CD4-positive, alpha-beta T cell treated with Interleukin-17A for 4 hours (primary cell): ENCODE measurements around the gene ANKRD12.

ENCODE experiments used
- DNase-seq: peaks from one replicate; pipeline ENCODE4 v3.0.0-alpha.2; 2020; ENCODE audit warnings: mixed read lengths

The ANKRD12 gene

GRCh38 chr18:9106800-9107584 is 29.6 kb upstream of the ANKRD12 start:
- DNase-seq, result no peak

GRCh38 chr18:9108911-9109310 is 27.7 kb upstream of the ANKRD12 start:
- DNase-seq, result no peak

GRCh38 chr18:9109523-9109922 is 27.1 kb upstream of the ANKRD12 start:
- DNase-seq, result no peak

GRCh38 chr18:9113468-9114149 is 23.0 kb upstream of the ANKRD12 start:
- no peak for DNase-seq

- no peak for DNase-seq
Measured at GRCh38 chr18:9115984-9116383, 20.6 kb upstream of the ANKRD12 start.

GRCh38 chr18:9117980-9118841 is 18.4 kb upstream of the ANKRD12 start:
- no peak for DNase-seq

GRCh38 chr18:9120796-9121195 is 15.8 kb upstream of the ANKRD12 start:
- DNase-seq, result peak; percentile 37

- DNase-seq, result no peak
Measured at GRCh38 chr18:9123520-9123919, 13.1 kb upstream of the ANKRD12 start.

GRCh38 chr18:9124824-9125223 is 11.8 kb upstream of the ANKRD12 start:
- DNase-seq, result no peak

GRCh38 chr18:9126337-9126736 is 10.2 kb upstream of the ANKRD12 start:
- DNase-seq, result no peak

- no peak for DNase-seq
Measured at GRCh38 chr18:9130195-9130594, 6.4 kb upstream of the ANKRD12 start.

- no peak for DNase-seq
Measured at GRCh38 chr18:9130806-9131205, 5.8 kb upstream of the ANKRD12 start.

GRCh38 chr18:9132628-9133027 is 4.0 kb upstream of the ANKRD12 start:
- no peak for DNase-seq

- DNase-seq, result no peak
Measured at GRCh38 chr18:9133225-9133624, 3.4 kb upstream of the ANKRD12 start.

GRCh38 chr18:9135081-9135911 is 1.3 kb upstream of the ANKRD12 start:
- DNase-seq, result no peak

GRCh38 chr18:9135912-9136314 is 668 bp upstream of the ANKRD12 start:
- DNase-seq, result peak; percentile 71

- peak; percentile 84 for DNase-seq
Measured at GRCh38 chr18:9137168-9138066, 836 bp downstream of the ANKRD12 start.

- no peak for DNase-seq
Measured at GRCh38 chr18:9139400-9140039, 2.9 kb downstream of the ANKRD12 start.

- DNase-seq, result no peak
Measured at GRCh38 chr18:9140381-9140780, 3.8 kb downstream of the ANKRD12 start.

GRCh38 chr18:9140984-9141383 is 4.4 kb downstream of the ANKRD12 start:
- no peak for DNase-seq

GRCh38 chr18:9146224-9146623 is 9.6 kb downstream of the ANKRD12 start:
- DNase-seq, result no peak
